Activated CD4-positive, alpha-beta T cell treated with anti-CD3 and anti-CD28 coated beads for 4 hours (primary cell): ENCODE data around the gene TLX3.

Experiments
- DNase-seq, 2 donors: peaks; one replicate each; pipeline ENCODE4 v3.0.0-alpha.2; 2020

TLX3 gene

GRCh38 chr5:171306781-171307591 is 2.1 kb upstream of the TLX3 start:
- DNase-seq, result no peak

GRCh38 chr5:171307789-171308452 is 1.1 kb upstream of the TLX3 start:
- DNase-seq, result no peak

- DNase-seq, result no peak
Observed at GRCh38 chr5:171309276-171310211, 496 bp downstream of the TLX3 start.

GRCh38 chr5:171310212-171310818 is 1.3 kb downstream of the TLX3 start:
- no peak for DNase-seq

- no peak for DNase-seq
Observed at GRCh38 chr5:171310819-171311321, 1.8 kb downstream of the TLX3 start.

- no peak for DNase-seq
Observed at GRCh38 chr5:171311322-171312077, 2.5 kb downstream of the TLX3 start.

- DNase-seq, result no peak
Observed at GRCh38 chr5:171312129-171312974, 3.3 kb downstream of the TLX3 start.

- DNase-seq, result no peak
Observed at GRCh38 chr5:171313481-171314206, 4.6 kb downstream of the TLX3 start.

GRCh38 chr5:171314728-171315385 is 5.8 kb downstream of the TLX3 start:
- no peak for DNase-seq

GRCh38 chr5:171315386-171315891 is 6.4 kb downstream of the TLX3 start:
- DNase-seq, result no peak

- DNase-seq, result no peak
Observed at GRCh38 chr5:171315925-171316257, 6.8 kb downstream of the TLX3 start.

GRCh38 chr5:171316258-171317121 is 7.4 kb downstream of the TLX3 start:
- no peak for DNase-seq

GRCh38 chr5:171317230-171317629 is 8.2 kb downstream of the TLX3 start:
- no peak for DNase-seq

GRCh38 chr5:171318026-171318425 is 9.0 kb downstream of the TLX3 start:
- DNase-seq, result no peak

- DNase-seq, result no peak
Observed at GRCh38 chr5:171321447-171321846, 12.4 kb downstream of the TLX3 start.

GRCh38 chr5:171322527-171322926 is 13.5 kb downstream of the TLX3 start:
- DNase-seq, result no peak

- DNase-seq, result no peak
Observed at GRCh38 chr5:171323007-171323406, 14.0 kb downstream of the TLX3 start.

- no peak for DNase-seq
Observed at GRCh38 chr5:171323806-171324632, 15.0 kb downstream of the TLX3 start.
